Esophagus squamous epithelium (tissue), 4 donors: ENCODE data around the gene FOXP3.

Experiments
- POLR2A ChIP-seq, 4 donors: fragments of 450-650 bp; IDR thresholded peaks; one replicate each; pipeline ENCODE4 v1.6.1; 2017; ENCODE audit warnings: antibody characterized with exemption in 4 of 4, mild to moderate bottlenecking in 4 of 4, moderate library complexity in 3 of 4
- TF ChIP-seq, protein P1 (sequence below), 6 experiments: fragments of 450-650 bp in 4 of 6; fragments of 200-600 bp in 2 of 6; sonication (generic) in 2 of 6; IDR thresholded peaks; one replicate each; pipeline ENCODE4 v1.5.1; 2016 to 2019; ENCODE audit warnings: antibody characterized with exemption in 6 of 6, mild to moderate bottlenecking in 4 of 6, moderate library complexity in 4 of 6

GRCh38 chrX:49202022-49202421 lies 62.5 kb downstream of the FOXP3 start:
- TF ChIP-seq, protein P1, sequence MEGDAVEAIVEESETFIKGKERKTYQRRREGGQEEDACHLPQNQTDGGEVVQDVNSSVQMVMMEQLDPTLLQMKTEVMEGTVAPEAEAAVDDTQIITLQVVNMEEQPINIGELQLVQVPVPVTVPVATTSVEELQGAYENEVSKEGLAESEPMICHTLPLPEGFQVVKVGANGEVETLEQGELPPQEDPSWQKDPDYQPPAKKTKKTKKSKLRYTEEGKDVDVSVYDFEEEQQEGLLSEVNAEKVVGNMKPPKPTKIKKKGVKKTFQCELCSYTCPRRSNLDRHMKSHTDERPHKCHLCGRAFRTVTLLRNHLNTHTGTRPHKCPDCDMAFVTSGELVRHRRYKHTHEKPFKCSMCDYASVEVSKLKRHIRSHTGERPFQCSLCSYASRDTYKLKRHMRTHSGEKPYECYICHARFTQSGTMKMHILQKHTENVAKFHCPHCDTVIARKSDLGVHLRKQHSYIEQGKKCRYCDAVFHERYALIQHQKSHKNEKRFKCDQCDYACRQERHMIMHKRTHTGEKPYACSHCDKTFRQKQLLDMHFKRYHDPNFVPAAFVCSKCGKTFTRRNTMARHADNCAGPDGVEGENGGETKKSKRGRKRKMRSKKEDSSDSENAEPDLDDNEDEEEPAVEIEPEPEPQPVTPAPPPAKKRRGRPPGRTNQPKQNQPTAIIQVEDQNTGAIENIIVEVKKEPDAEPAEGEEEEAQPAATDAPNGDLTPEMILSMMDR (IDR thresholded peaks at IDR 0.05), result no peak
- no peak for TF ChIP-seq POLR2A (IDR thresholded peaks at IDR 0.05)
